Thoracic aorta (tissue), 2 donors: Measurements from ENCODE around the gene SVOP. TPM values are rescaled to one million over a fixed set of nuclear protein-coding genes. Genes with fewer than 3 reads are reported as not detected.

ENCODE experiments used
- ATAC-seq: fragments of 150-250 bp; one replicate; pipeline ENCODE4 v1.8.0; 2017; ENCODE audit warnings: low read depth; ENCODE audit not compliant: insufficient number of reproducible peaks, low FRiP score
- DNase-seq: peaks from one replicate; pipeline ENCODE4 v3.0.0-alpha.2; 2020; ENCODE audit warnings: low spot score
- H3K27ac ChIP-seq, 2 donors: fragments of 200-600 bp; sonication (generic); 1 replicate in 1 of 2; 2 replicates in 1 of 2; pipeline ENCODE4 v1.5.1; 2016; ENCODE audit warnings: mild to moderate bottlenecking in 2 of 2, moderate library complexity in 2 of 2
- H3K27me3 ChIP-seq: fragments of 200-600 bp; sonication (generic); replicated peaks from 2 replicates; pipeline ENCODE4 v1.6.0; 2016; ENCODE audit warnings: mild to moderate bottlenecking; ENCODE audit not compliant: insufficient read depth
- H3K36me3 ChIP-seq: fragments of 200-600 bp; sonication (generic); one replicate; pipeline ENCODE4 v1.5.1; 2016
- H3K4me1 ChIP-seq, 2 donors: fragments of 200-600 bp; sonication (generic); 1 replicate in 1 of 2; 2 replicates in 1 of 2; pipeline versions ENCODE4 v1.5.1 to v1.6.0; 2016; ENCODE audit warnings: low read depth in 2 of 2, mild to moderate bottlenecking in 1 of 2; ENCODE audit not compliant: control insufficient read depth in 1 of 2
- H3K4me3 ChIP-seq: fragments of 200-600 bp; sonication (generic); 2 replicates; pipeline ENCODE4 v1.5.1; 2016; ENCODE audit warnings: mild to moderate bottlenecking
- H3K9me3 ChIP-seq: fragments of 200-600 bp; sonication (generic); 2 replicates; pipeline ENCODE4 v1.5.1; 2016
- CTCF ChIP-seq: fragments of 200-600 bp; sonication (generic); IDR thresholded peaks from one replicate; pipeline ENCODE4 v1.5.1; 2019; ENCODE audit warnings: antibody characterized with exemption
- total RNA-seq, 2 donors: library from RNA; depleted of rRNA; stranded (reverse); fragments of >200 nt; gene quantifications; one replicate each; pipeline versions ENCODE4 v1.1.0 to v1.2.3, GENCODE V29; 2016

Gene SVOP
- total RNA-seq, 2 donors from 2014 or later: not detected

- Histone ChIP-seq H3K27ac (no peak overlapping the region), H3K4me3 (peak overlapping the region; percentile 52), H3K27me3 (no peaks in the 10 kb centered on the region), H3K4me1 (peaks cover 0 to 4% of the 10 kb centered on the region in 2 donors), H3K9me3 (no peaks in the 10 kb centered on the region), H3K36me3 (no peaks in the 10 kb centered on the region)
- TF ChIP-seq CTCF: peak; percentile 87
- DNase-seq (peak; percentile 11), ATAC-seq (peak; percentile 69)
Observed at GRCh38 chr12:108950991-108951739, 69.7 kb downstream of the SVOP start.

- no peaks in the 10 kb centered on the region for H3K9me3 ChIP-seq
- TF ChIP-seq CTCF: no peak
- peaks cover 0 to 4% of the 10 kb centered on the region in 2 donors for H3K4me1 ChIP-seq
- H3K27ac ChIP-seq: no peak overlapping the region
- H3K4me3 ChIP-seq: no peak overlapping the region
- no peaks in the 10 kb centered on the region for H3K27me3 ChIP-seq
- DNase-seq (no peak), ATAC-seq (no peak)
- no peaks in the 10 kb centered on the region for H3K36me3 ChIP-seq
Observed at GRCh38 chr12:108949976-108950375, 70.9 kb downstream of the SVOP start.

- TF ChIP-seq CTCF: no peak
- Histone ChIP-seq H3K4me3 (no peak overlapping the region), H3K4me1 (peaks cover 0 to 4% of the 10 kb centered on the region in 2 donors), H3K27ac (no peak overlapping the region), H3K27me3 (no peaks in the 10 kb centered on the region), H3K9me3 (no peaks in the 10 kb centered on the region), H3K36me3 (no peaks in the 10 kb centered on the region)
- DNase-seq (no peak), ATAC-seq (no peak)
Observed at GRCh38 chr12:108948367-108948766, 72.5 kb downstream of the SVOP start.

- Histone ChIP-seq H3K36me3 (no peaks in the 10 kb centered on the region), H3K4me3 (no peak overlapping the region), H3K27ac (no peak overlapping the region), H3K27me3 (no peaks in the 10 kb centered on the region), H3K9me3 (no peaks in the 10 kb centered on the region), H3K4me1 (peaks cover 0 to 4% of the 10 kb centered on the region in 2 donors)
- TF ChIP-seq CTCF: no peak
- ATAC-seq (no peak), DNase-seq (no peak)
Observed at GRCh38 chr12:108947097-108947496, 73.8 kb downstream of the SVOP start.

GRCh38 chr12:108940138-108940537 is 80.7 kb downstream of the SVOP start:
- H3K4me1 ChIP-seq: no peaks in the 10 kb centered on the region
- no peak overlapping the region for H3K27ac ChIP-seq
- no peak overlapping the region for H3K4me3 ChIP-seq
- H3K9me3 ChIP-seq: no peaks in the 10 kb centered on the region
- H3K27me3 ChIP-seq: no peaks in the 10 kb centered on the region
- H3K36me3 ChIP-seq: no peaks in the 10 kb centered on the region
- DNase-seq (no peak), ATAC-seq (no peak)
- TF ChIP-seq CTCF: no peak
